HG03432 (cell line): Measurements from ENCODE around the gene TEX22.
"Not testable (repeated sequence)": the region's sequence is repeated elsewhere in the genome, so short reads cannot be mapped to it uniquely, and the experiment has no call there.

Source experiments
- ATAC-seq: cut with Tn5 transposase; IDR thresholded peaks from one replicate; pipeline ENCODE4 v1.9.1; 2021; ENCODE audit warnings: mild to moderate bottlenecking, moderate library complexity; ENCODE audit not compliant: unreplicated experiment

TEX22 gene

GRCh38 chr14:105398044-105398725, at the start of gene TEX22:
Gene TEX22 (plus strand): TSS chr14:105398538. CDS start chr14:105399341, 803 bp downstream.
- ATAC-seq, result peak; percentile 80

- ATAC-seq, result no peak
These were observed 49.2 kb upstream of the TEX22 start for GRCh38 chr14:105348945-105349699.

- no peak for ATAC-seq
These were observed 48.3 kb upstream of the TEX22 start for GRCh38 chr14:105349992-105350391.

- ATAC-seq, result no peak
These were observed 47.7 kb upstream of the TEX22 start for GRCh38 chr14:105350450-105351244.

GRCh38 chr14:105351410-105351809, 46.9 kb upstream of the TEX22 start:
- no peak for ATAC-seq

GRCh38 chr14:105351920-105352851, 46.2 kb upstream of the TEX22 start:
- ATAC-seq, result peak; percentile 55

GRCh38 chr14:105353136-105353535, 45.2 kb upstream of the TEX22 start:
- ATAC-seq, result no peak

- no peak for ATAC-seq
These were observed 43.8 kb upstream of the TEX22 start for GRCh38 chr14:105354541-105354940.

- ATAC-seq, result no peak
These were observed 43.2 kb upstream of the TEX22 start for GRCh38 chr14:105355049-105355575.

- ATAC-seq, result no peak
These were observed 42.3 kb upstream of the TEX22 start for GRCh38 chr14:105355850-105356604.

GRCh38 chr14:105356927-105357326, 41.4 kb upstream of the TEX22 start:
- ATAC-seq, result no peak

GRCh38 chr14:105357626-105358025, 40.7 kb upstream of the TEX22 start:
- no peak for ATAC-seq

GRCh38 chr14:105358140-105358846, 40.0 kb upstream of the TEX22 start:
- ATAC-seq, result no peak

- no peak for ATAC-seq
These were observed 39.4 kb upstream of the TEX22 start for GRCh38 chr14:105358943-105359342.

- not testable (repeated sequence) for ATAC-seq
These were observed 36.9 kb upstream of the TEX22 start for GRCh38 chr14:105361412-105361811.

GRCh38 chr14:105363847-105364708, 34.3 kb upstream of the TEX22 start:
- no peak for ATAC-seq

- no peak for ATAC-seq
These were observed 33.2 kb upstream of the TEX22 start for GRCh38 chr14:105365101-105365500.

GRCh38 chr14:105365681-105366080, 32.7 kb upstream of the TEX22 start:
- no peak for ATAC-seq
